Ovary (tissue), 9 donors: Measurements from ENCODE around the gene PA2G4. TPM values are rescaled to one million over a fixed set of nuclear protein-coding genes. Genes with fewer than 3 reads are reported as not detected.
"Not testable (repeated sequence)": the region's sequence is repeated elsewhere in the genome, so short reads cannot be mapped to it uniquely, and the experiment has no call there.

ENCODE experiments used
- DNase-seq, 5 donors: peaks; one replicate each; pipeline ENCODE4 v3.0.0-alpha.2; 2019 to 2020
- H3K27ac ChIP-seq, 2 donors: fragments of 200-600 bp; one replicate each; pipeline versions ENCODE4 v1.5.1 to v1.8.0; 2019 to 2022
- H3K27me3 ChIP-seq: fragments of 200-600 bp; one replicate; pipeline ENCODE4 v1.8.0; 2022
- H3K36me3 ChIP-seq: fragments of 200-600 bp; sonication (generic); one replicate; pipeline ENCODE4 v1.5.1; 2019
- H3K4me1 ChIP-seq: one replicate; pipeline ENCODE4 v1.8.1; 2013; ENCODE audit warnings: mild to moderate bottlenecking, moderate library complexity; ENCODE audit not compliant: insufficient read depth
- H3K4me3 ChIP-seq: fragments of 200-600 bp; sonication (generic); one replicate; pipeline ENCODE4 v1.5.1; 2017
- H3K9me3 ChIP-seq, 2 donors: fragments of 200-600 bp in 1 of 2; sonication (generic) in 1 of 2; one replicate each; pipeline versions ENCODE4 v1.5.1 to v1.8.1; 2013 to 2019; ENCODE audit warnings: mild to moderate bottlenecking in 1 of 2, moderate library complexity in 1 of 2
- EP300 ChIP-seq: sonication (generic); formaldehyde crosslinking; IDR thresholded peaks from one replicate; pipeline ENCODE4 v1.6.1; 2017; ENCODE audit warnings: antibody characterized with exemption
- POLR2A ChIP-seq: fragments of 450-650 bp; IDR thresholded peaks from one replicate; pipeline ENCODE4 v1.6.1; 2017; ENCODE audit warnings: antibody characterized with exemption, mild to moderate bottlenecking, moderate library complexity
- WGBS, 3 donors: extraction: QIAGEN DNeasy Blood & Tissue Kit in 1 of 3; methylation state at CpG; one replicate each; pipeline versions ENCODE4 v1.1.5 to v1.1.7; 2013 to 2017; 5-methylcytosine and 5-hydroxymethylcytosine counted together
- intact Hi-C, 4 donors: fragments of 100-400 bp; cut with DNase I; formaldehyde crosslinking; loops; one replicate each; pipeline versions ENCODE4 v1.11.0 to v1.15.1; 2022 to 2023
- polyA plus RNA-seq, 2 donors: library from polyadenylated mRNA; stranded (reverse); fragments of 200-250 nt in 1 of 2; fragments of 350-450 nt in 1 of 2; fragmentation: Illumina TruSeq in 1 of 2; extraction: RNeasy Lipid Tissue Mini Kit (QIAGEN cat#74804) in 1 of 2; gene quantifications; one replicate each; pipeline ENCODE4 v1.2.3, GENCODE V29; 2013 to 2014
- total RNA-seq, 7 donors: library from RNA; depleted of rRNA in 2 of 7; stranded (reverse); fragments of >200 nt in 2 of 7; fragmentation: NEBNext Ultra II Directional in 3 of 7; extraction: Animal tissue kit (Norgen Biotek cat#: 25700) in 3 of 7; gene quantifications; one replicate each; pipeline versions ENCODE4 v1.1.0 to v1.2.4, GENCODE V29; 2016 to 2023
- TF ChIP-seq, protein P1 (sequence below), 3 donors: fragments of 450-650 bp in 2 of 3; fragments of 200-600 bp in 1 of 3; IDR thresholded peaks; one replicate each; pipeline versions ENCODE4 v1.5.1 to v1.8.0; 2016 to 2022; ENCODE audit warnings: antibody characterized with exemption in 3 of 3, mild to moderate bottlenecking in 1 of 3
- donor health status: DM: no; HTN: no; CAD: no; lungs with moderate emphysema.
- donor health status: DM: no; HTN: no; CAD: no.
- donor health status: Bipolar disorder and iron deficiency.
- donor health status: DM: yes; HTN: yes; CAD: no.
- donor health status: DM: no; HTN: no; CAD: no.
- donor health status: DM: yes; HTN: yes; CAD: no.

PA2G4 gene
- total and polyA plus RNA-seq, 9 donors = 65.6 to 219 (median 79.7) TPM

- Histone ChIP-seq H3K27me3 (no peaks in the 10 kb centered on the region), H3K27ac (no peak overlapping the region), H3K4me1 (peaks cover 2% of the 10 kb centered on the region), H3K4me3 (no peak overlapping the region), H3K36me3 (no peaks in the 10 kb centered on the region), H3K9me3 (no peaks in the 10 kb centered on the region)
- intact Hi-C loops = no loop called here
- no peak for DNase-seq
- TF ChIP-seq POLR2A = no peak
- TF ChIP-seq, protein P1, sequence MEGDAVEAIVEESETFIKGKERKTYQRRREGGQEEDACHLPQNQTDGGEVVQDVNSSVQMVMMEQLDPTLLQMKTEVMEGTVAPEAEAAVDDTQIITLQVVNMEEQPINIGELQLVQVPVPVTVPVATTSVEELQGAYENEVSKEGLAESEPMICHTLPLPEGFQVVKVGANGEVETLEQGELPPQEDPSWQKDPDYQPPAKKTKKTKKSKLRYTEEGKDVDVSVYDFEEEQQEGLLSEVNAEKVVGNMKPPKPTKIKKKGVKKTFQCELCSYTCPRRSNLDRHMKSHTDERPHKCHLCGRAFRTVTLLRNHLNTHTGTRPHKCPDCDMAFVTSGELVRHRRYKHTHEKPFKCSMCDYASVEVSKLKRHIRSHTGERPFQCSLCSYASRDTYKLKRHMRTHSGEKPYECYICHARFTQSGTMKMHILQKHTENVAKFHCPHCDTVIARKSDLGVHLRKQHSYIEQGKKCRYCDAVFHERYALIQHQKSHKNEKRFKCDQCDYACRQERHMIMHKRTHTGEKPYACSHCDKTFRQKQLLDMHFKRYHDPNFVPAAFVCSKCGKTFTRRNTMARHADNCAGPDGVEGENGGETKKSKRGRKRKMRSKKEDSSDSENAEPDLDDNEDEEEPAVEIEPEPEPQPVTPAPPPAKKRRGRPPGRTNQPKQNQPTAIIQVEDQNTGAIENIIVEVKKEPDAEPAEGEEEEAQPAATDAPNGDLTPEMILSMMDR (IDR thresholded peaks at IDR 0.05) = no peak
- TF ChIP-seq EP300 = no peak
- 77 to 81% (median 79%) methylated on average over 5 of the region's 5 CpGs for WGBS, 3 donors
Measured at GRCh38 chr12:56074396-56074795, 30.0 kb upstream of the PA2G4 start.

GRCh38 chr12:56077966-56078365 is 26.4 kb upstream of the PA2G4 start:
- H3K4me1 ChIP-seq, intact Hi-C loops, H3K27me3 ChIP-seq, DNase-seq, H3K9me3 ChIP-seq, H3K4me3 ChIP-seq, H3K36me3 ChIP-seq, H3K27ac ChIP-seq: not testable (repeated sequence)
- WGBS, 3 donors = 67 to 77% (median 68%) methylated on average over 9 of the region's 9 CpGs

- 92 to 100% (median 97%) methylated on average over 1 of the region's 1 CpG for WGBS, 3 donors
- no peak for DNase-seq
- intact Hi-C loops = no loop called here
- Histone ChIP-seq H3K4me3 (no peak overlapping the region), H3K27me3 (no peaks in the 10 kb centered on the region), H3K9me3 (no peaks in the 10 kb centered on the region), H3K4me1 (peaks cover 5% of the 10 kb centered on the region), H3K27ac (no peak overlapping the region), H3K36me3 (no peaks in the 10 kb centered on the region)
- TF ChIP-seq EP300 (no peak), POLR2A (no peak)
- TF ChIP-seq, protein P1 (IDR thresholded peaks at IDR 0.05) = no peak
Measured at GRCh38 chr12:56078427-56078826, 25.9 kb upstream of the PA2G4 start.

DNA sequence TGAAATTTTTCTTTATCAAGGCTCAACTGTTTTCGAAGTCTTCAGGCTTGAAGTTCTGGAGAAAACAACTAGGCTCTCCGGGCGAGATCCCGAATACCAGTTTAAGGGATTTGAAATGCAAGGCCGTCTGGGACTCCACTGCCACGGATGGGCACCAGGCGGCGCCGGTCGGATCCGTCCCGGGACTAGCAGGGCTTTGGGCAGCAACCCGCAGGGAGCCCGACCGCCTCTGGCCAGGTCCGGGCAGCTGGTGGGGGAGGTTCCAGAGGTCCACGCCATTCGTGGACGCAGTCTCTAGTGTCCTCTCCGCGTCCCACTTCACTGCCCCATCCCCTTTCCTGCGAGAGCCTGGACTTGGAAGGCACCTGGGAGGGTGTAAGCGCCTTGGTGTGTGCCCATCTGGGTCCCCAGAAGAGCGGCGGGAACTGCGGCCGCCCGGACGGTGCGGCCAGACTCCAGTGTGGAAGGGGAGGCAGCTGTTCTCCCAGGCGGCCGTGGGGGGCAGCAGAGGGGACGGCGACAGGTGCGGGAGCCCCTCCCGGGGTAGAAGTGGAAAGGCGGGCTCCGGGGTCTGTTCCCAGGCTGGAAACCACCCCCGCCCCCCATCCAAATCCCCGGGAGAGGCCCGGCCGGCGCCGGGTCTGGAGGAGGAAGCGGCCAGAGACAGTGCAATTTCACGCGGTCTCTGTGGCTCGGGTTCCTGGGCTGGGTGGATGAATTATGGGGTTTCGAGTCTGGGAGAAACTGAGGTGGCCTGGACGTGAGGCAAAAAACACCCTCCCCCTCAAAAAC is 25.2 kb upstream of the PA2G4 start:
- peaks cover 5% of the 10 kb centered on the region for H3K4me1 ChIP-seq
- H3K36me3 ChIP-seq = no peaks in the 10 kb centered on the region
- TF ChIP-seq, protein P1 (IDR thresholded peaks at IDR 0.05) = peak; percentile 35 to 69 (median 64)
- no peak for TF ChIP-seq POLR2A
- TF ChIP-seq EP300 = no peak
- H3K27ac ChIP-seq = peak overlapping the region in 1 of 2 donors; percentile 7
- intact Hi-C loops = no loop called here
- peak; percentile 77 to 89 (median 84) for DNase-seq
- no peaks in the 10 kb centered on the region for H3K9me3 ChIP-seq
- H3K4me3 ChIP-seq = peak overlapping the region; percentile 33
- WGBS, 3 donors = 1 to 3% (median 2%) methylated on average over 38 to 50 of the region's 50 CpGs
- no peaks in the 10 kb centered on the region for H3K27me3 ChIP-seq
